VCaP (cell line): Measurements from ENCODE around the gene OLR1.

Source experiments
- H3K27ac ChIP-seq: fragments of 450-650 bp; 2 replicates; pipeline ENCODE4 v1.5.1; 2017
- TF ChIP-seq, protein P1 (sequence below): fragments of 450-650 bp; conservative IDR thresholded peaks from 2 replicates; pipeline ENCODE4 v1.5.1; 2017; ENCODE audit warnings: mild to moderate bottlenecking, moderate library complexity

OLR1 gene

GRCh38 chr12:10140001-10140400 lies 31.9 kb downstream of the OLR1 start:
- TF ChIP-seq, protein P1, sequence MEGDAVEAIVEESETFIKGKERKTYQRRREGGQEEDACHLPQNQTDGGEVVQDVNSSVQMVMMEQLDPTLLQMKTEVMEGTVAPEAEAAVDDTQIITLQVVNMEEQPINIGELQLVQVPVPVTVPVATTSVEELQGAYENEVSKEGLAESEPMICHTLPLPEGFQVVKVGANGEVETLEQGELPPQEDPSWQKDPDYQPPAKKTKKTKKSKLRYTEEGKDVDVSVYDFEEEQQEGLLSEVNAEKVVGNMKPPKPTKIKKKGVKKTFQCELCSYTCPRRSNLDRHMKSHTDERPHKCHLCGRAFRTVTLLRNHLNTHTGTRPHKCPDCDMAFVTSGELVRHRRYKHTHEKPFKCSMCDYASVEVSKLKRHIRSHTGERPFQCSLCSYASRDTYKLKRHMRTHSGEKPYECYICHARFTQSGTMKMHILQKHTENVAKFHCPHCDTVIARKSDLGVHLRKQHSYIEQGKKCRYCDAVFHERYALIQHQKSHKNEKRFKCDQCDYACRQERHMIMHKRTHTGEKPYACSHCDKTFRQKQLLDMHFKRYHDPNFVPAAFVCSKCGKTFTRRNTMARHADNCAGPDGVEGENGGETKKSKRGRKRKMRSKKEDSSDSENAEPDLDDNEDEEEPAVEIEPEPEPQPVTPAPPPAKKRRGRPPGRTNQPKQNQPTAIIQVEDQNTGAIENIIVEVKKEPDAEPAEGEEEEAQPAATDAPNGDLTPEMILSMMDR: peak; percentile 76
- no peak overlapping the region for H3K27ac ChIP-seq

- TF ChIP-seq, protein P1: no peak
- H3K27ac ChIP-seq: no peak overlapping the region
Observed at GRCh38 chr12:10136637-10137205, 35.2 kb downstream of the OLR1 start.

DNA sequence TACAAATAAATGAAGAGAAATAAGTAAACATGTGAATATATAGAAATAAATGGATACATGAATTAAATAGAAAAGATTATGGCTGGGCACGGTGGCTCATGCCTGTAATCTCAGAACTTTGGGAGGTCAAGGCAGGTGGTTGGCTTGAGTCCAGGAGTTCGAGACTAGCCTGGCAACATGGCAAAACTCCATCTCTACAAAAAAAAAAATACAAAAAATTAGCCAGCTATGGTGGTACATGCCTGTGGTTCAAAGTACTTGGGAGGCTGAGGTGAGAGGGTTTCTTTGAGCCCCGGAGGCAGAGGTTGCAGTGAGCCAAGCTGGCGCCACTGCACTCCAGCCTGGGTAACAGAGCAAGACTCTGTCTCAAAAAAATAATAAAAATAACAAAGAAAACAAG lies 36.8 kb downstream of the OLR1 start:
- TF ChIP-seq, protein P1: no peak
- H3K27ac ChIP-seq: no peak overlapping the region

GRCh38 chr12:10132850-10133370 lies 39.0 kb downstream of the OLR1 start:
- TF ChIP-seq, protein P1: no peak
- H3K27ac ChIP-seq: no peak overlapping the region

GRCh38 chr12:10131111-10131690 lies 40.7 kb downstream of the OLR1 start:
- TF ChIP-seq, protein P1: no peak

DNA sequence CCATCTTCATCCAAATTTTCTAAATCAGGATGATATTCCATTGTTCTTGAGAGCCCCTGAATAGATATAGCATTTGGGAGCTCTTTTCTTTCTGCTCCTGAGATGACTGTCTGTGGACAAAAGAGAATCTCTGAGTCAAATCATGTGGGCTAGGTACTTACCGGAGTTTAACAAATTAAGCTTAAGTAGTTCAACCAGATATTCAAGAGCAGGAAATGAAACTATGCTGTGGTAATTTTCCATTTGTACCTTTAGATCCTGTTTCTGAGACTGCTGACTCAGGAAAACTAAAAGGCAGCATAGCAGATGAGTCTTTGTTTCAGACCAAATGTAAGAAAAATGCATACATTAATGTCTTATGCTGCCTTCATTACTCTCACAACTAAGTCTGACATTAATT lies 41.9 kb downstream of the OLR1 start, which contains the start of gene CLEC7A:
Gene CLEC7A, minus strand, starts transcription at position 158 of the 400 bp plus-strand sequence. Its CDS starts 117 bp downstream, at position 41.
- H3K27ac ChIP-seq: no peak within 1 kb of the TSS
- TF ChIP-seq, protein P1: no peak

More at GRCh38 chr12:10131111-10131690, 40.7 kb downstream of the OLR1 start:
- H3K27ac ChIP-seq: no peak overlapping the region

DNA sequence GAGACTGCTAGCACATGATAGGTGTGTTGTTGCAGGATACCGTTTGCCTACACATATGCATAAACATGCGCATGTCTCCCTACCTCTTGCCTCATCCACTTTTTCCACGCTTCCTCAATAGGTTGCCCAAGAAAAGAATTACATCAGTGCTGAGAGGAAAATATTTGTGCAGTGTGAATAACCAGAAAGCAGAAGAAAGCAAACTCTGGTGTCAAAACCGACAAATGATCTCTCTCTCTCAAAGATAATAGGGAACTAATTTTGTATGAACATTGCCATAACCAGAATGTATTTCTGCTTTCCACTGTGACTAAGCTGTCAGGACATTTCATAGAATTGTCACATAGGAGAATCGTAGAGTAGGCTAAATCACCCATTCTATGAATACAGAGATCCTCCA lies 43.2 kb downstream of the OLR1 start:
- TF ChIP-seq, protein P1: no peak
- no peak overlapping the region for H3K27ac ChIP-seq
